Thymus (tissue), 11 donors: ENCODE data around the gene SLC22A2. TPM values are rescaled to one million over a fixed set of nuclear protein-coding genes. Genes with fewer than 3 reads are reported as not detected.

Experiments
- DNase-seq, 9 donors: peaks; one replicate each; pipeline ENCODE4 v3.0.0-alpha.2; 2013; ENCODE audit warnings: low spot score in 9 of 9, low read depth in 6 of 9, missing footprints in 1 of 9
- H3K27ac ChIP-seq, 2 donors: one replicate each; pipeline ENCODE4 v1.5.1; 2013; ENCODE audit warnings: control low read depth in 1 of 2, low read depth in 1 of 2, low read length in 1 of 2, mild to moderate bottlenecking in 1 of 2, moderate library complexity in 1 of 2
- H3K27me3 ChIP-seq, 2 donors: one replicate each; pipeline ENCODE4 v1.5.1; 2013; ENCODE audit warnings: low read length in 1 of 2; ENCODE audit not compliant: control insufficient read depth in 2 of 2, insufficient read depth in 1 of 2
- H3K36me3 ChIP-seq, 2 donors: one replicate each; pipeline ENCODE4 v1.5.1; 2013; ENCODE audit warnings: low read length in 1 of 2, mild to moderate bottlenecking in 1 of 2, moderate library complexity in 1 of 2; ENCODE audit not compliant: control insufficient read depth in 2 of 2, insufficient read depth in 2 of 2
- H3K4me1 ChIP-seq, 2 donors: one replicate each; pipeline ENCODE4 v1.5.1; 2013; ENCODE audit warnings: low read length in 2 of 2; ENCODE audit not compliant: control insufficient read depth in 2 of 2, insufficient read depth in 2 of 2
- H3K4me3 ChIP-seq, 2 donors: one replicate each; pipeline ENCODE4 v1.5.1; 2013; ENCODE audit warnings: low read length in 2 of 2, control low read depth in 1 of 2, mild to moderate bottlenecking in 1 of 2
- H3K9me3 ChIP-seq, 2 donors: one replicate each; pipeline ENCODE4 v1.5.1; 2013; ENCODE audit warnings: low read length in 1 of 2, mild to moderate bottlenecking in 1 of 2; ENCODE audit not compliant: control insufficient read depth in 2 of 2, insufficient read depth in 1 of 2
- WGBS: extraction: QIAGEN DNeasy Blood & Tissue Kit; methylation state at CpG from one replicate; pipeline ENCODE4 v1.1.7; 2013; 5-methylcytosine and 5-hydroxymethylcytosine counted together
- polyA plus RNA-seq: library from polyadenylated mRNA; stranded (reverse); fragments of 200-250 nt; gene quantifications from one replicate; pipeline ENCODE4 v1.2.3, GENCODE V29; 2013
- total RNA-seq: library from RNA; stranded (reverse); fragments of 120-200 nt; gene quantifications from one replicate; pipeline ENCODE4 v1.2.4, GENCODE V29; 2013
- donor health status: healthy.

The SLC22A2 gene
- total and polyA plus RNA-seq, 2 donors = 0.39 TPM; not detected in 1

DNA sequence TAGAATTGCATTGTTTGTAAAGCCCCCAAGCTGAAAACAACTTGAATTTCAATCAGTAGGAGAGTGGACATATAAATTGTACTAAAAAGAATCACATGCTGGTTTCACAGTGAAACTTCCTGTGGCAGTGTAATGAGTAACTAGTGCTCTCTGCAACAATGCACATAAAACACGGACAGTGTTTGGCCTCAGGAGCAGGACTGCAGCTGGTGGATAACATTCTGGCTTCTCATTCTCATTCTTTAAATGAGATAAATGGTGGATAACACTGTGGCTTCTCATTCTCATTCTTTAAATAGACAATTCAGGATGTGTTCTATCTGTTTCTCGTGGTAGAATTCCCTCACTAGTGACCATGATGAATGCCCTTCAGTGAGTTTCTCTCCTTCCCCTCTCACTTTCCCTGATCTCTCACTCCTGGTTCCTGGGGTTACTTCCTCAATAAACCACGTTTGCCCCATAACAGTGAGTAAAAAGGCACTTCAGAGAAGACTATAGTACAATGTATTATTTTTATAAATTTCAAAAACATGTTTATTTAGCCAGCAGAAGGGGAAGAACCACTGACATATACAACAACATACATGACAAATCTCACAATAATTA lies 59.9 kb downstream of the SLC22A2 start:
- 10% methylated on average over 3 of the region's 3 CpGs for WGBS

DNA sequence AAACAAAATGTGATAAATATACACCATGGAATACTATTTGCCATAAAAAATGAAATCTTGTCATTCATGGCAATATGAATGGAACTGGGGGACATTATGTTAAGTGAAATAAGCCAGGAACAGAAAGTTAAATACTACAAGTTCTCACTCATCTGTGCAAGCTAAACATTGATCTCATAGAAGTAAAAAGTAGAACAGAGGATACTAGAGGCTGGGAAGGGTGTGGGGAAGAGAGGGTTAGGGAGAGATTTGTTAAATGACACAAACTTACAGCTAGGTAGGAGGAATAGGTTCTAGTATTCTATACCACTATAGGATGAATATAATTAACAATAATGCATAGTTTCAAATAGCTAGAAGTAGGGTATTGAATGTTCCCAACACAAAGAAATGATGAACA lies 61.0 kb downstream of the SLC22A2 start:
- Histone ChIP-seq H3K4me1 (no peaks in the 10 kb centered on the region), H3K36me3 (no peaks in the 10 kb centered on the region), H3K9me3 (no peaks in the 10 kb centered on the region), H3K4me3 (no peak overlapping the region), H3K27ac (no peak overlapping the region), H3K27me3 (no peaks in the 10 kb centered on the region)
- no peak for DNase-seq

More for the DNA sequence above, 59.9 kb downstream of the SLC22A2 start:
- DNase-seq = no peak
- H3K4me1 ChIP-seq = no peaks in the 10 kb centered on the region
- no peaks in the 10 kb centered on the region for H3K27me3 ChIP-seq
- H3K27ac ChIP-seq = no peak overlapping the region
- no peaks in the 10 kb centered on the region for H3K9me3 ChIP-seq
- no peaks in the 10 kb centered on the region for H3K36me3 ChIP-seq
- H3K4me3 ChIP-seq = no peak overlapping the region

DNA sequence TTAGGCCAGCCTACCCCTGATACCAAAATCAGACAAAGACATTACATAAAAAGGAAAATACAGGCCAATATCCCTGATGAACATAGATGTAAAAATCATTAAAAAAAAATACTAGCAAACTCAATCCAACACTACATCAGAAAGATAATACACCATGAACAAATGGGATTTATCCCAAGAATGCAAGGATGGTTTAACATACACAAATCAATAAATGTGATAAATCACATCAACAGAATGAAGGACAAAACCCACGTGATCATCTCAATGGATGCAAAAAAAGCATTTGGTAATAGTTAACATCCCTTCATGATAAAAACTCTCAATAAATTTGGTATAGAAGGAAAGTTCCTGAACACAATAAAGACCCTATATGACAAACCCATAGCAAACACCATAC lies 63.8 kb downstream of the SLC22A2 start:
- H3K4me1 ChIP-seq = no peaks in the 10 kb centered on the region
- H3K27ac ChIP-seq = no peak overlapping the region
- H3K36me3 ChIP-seq = no peaks in the 10 kb centered on the region
- H3K27me3 ChIP-seq = no peaks in the 10 kb centered on the region
- H3K9me3 ChIP-seq = peaks cover 0 to 9% of the 10 kb centered on the region in 2 donors
- no peak overlapping the region for H3K4me3 ChIP-seq
- WGBS = 90% methylated on average over 1 of the region's 1 CpG
- DNase-seq = no peak

DNA sequence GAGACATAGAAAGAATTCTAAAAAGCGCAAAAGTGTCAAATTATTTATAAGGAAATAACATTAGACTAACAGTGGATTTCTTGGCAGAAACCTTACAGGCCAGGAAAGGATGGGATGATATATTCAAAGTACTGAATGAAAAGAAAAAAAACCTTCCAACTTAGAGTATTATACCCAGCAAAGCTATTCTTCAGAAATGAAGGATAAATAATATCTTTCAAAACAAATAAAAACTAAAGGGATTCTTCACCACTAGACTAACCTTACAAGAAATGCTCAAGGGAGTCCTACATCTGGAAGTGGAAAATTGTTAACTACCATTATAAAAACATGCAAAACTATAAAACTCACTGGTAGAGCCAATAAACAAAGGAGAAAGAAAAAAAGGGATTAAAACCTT lies 65.8 kb downstream of the SLC22A2 start:
- H3K4me3 ChIP-seq = no peak overlapping the region
- no peak overlapping the region for H3K27ac ChIP-seq
- no peaks in the 10 kb centered on the region for H3K27me3 ChIP-seq
- H3K36me3 ChIP-seq = no peaks in the 10 kb centered on the region
- no peak for DNase-seq
- H3K4me1 ChIP-seq = no peaks in the 10 kb centered on the region
- 94% methylated on average over 1 of the region's 1 CpG for WGBS
- H3K9me3 ChIP-seq = peaks cover 0 to 9% of the 10 kb centered on the region in 2 donors

DNA sequence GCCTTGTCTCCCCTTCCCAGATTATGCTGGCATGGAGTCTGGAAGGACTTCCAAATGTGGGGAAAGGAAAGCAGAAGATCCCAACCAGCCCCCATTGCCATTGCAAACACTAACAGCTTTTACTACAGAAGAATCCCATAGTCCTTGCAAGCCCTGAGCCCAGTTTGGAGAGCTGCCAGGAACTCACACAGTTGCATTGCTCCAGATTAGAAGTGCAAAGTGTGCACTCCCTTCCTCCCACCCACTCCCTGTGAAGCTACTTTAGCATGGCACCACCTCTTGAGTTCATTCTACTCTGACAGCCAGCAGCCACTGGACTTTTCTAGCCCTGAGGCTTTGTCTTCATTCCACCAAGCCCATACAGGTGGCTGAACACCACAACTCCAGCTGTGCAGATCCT lies 67.6 kb downstream of the SLC22A2 start:
- Histone ChIP-seq H3K27ac (no peak overlapping the region), H3K9me3 (peaks cover 0 to 9% of the 10 kb centered on the region in 2 donors), H3K27me3 (no peaks in the 10 kb centered on the region), H3K4me1 (no peaks in the 10 kb centered on the region), H3K36me3 (no peaks in the 10 kb centered on the region), H3K4me3 (no peak overlapping the region)
- no peak for DNase-seq

- Histone ChIP-seq H3K4me1 (no peaks in the 10 kb centered on the region), H3K9me3 (peaks cover 0 to 9% of the 10 kb centered on the region in 2 donors), H3K4me3 (no peak overlapping the region), H3K27ac (no peak overlapping the region), H3K27me3 (no peaks in the 10 kb centered on the region), H3K36me3 (no peaks in the 10 kb centered on the region)
- 88% methylated on average over 1 of the region's 1 CpG for WGBS
- no peak for DNase-seq
Measured at GRCh38 chr6:160190081-160190480, 68.5 kb downstream of the SLC22A2 start.

- Histone ChIP-seq H3K27ac (no peak overlapping the region), H3K27me3 (no peaks in the 10 kb centered on the region), H3K4me1 (no peaks in the 10 kb centered on the region), H3K9me3 (peaks cover 0 to 9% of the 10 kb centered on the region in 2 donors), H3K36me3 (no peaks in the 10 kb centered on the region), H3K4me3 (no peak overlapping the region)
- 88% methylated on average over 1 of the region's 1 CpG for WGBS
- no peak for DNase-seq
Measured at GRCh38 chr6:160188773-160189172, 69.8 kb downstream of the SLC22A2 start.

GRCh38 chr6:160180706-160181105 lies 77.9 kb downstream of the SLC22A2 start:
- H3K9me3 ChIP-seq = no peaks in the 10 kb centered on the region
- no peak overlapping the region for H3K4me3 ChIP-seq
- no peak overlapping the region for H3K27ac ChIP-seq
- 82% methylated on average over 1 of the region's 1 CpG for WGBS
- DNase-seq = no peak
- no peaks in the 10 kb centered on the region for H3K4me1 ChIP-seq
- H3K27me3 ChIP-seq = no peaks in the 10 kb centered on the region
- no peaks in the 10 kb centered on the region for H3K36me3 ChIP-seq

GRCh38 chr6:160178271-160178670 lies 80.3 kb downstream of the SLC22A2 start:
- Histone ChIP-seq H3K27ac (no peak overlapping the region), H3K27me3 (no peaks in the 10 kb centered on the region), H3K36me3 (no peaks in the 10 kb centered on the region), H3K9me3 (no peaks in the 10 kb centered on the region), H3K4me1 (no peaks in the 10 kb centered on the region), H3K4me3 (no peak overlapping the region)
- over 99% methylated on average over 5 of the region's 5 CpGs for WGBS
- DNase-seq = no peak

DNA sequence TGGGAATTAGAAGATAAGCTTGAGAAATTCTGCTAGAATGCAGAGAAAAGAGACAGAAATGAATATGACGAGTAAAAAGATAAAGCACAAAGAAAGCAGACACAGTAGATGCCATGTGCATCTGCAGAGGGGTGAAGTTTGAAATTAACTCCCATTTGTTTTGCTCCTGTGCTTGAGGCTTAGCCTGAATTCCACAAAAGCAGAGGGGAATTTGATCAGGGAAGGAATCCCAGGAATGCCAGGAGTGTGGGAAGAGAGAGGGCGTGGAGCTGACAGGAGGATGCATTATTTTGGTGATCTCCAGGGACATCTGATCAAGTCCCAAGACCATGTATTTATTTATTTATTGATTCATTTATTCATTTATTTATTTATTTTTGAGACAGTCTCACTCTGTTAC lies 81.4 kb downstream of the SLC22A2 start:
- H3K9me3 ChIP-seq = no peaks in the 10 kb centered on the region
- no peaks in the 10 kb centered on the region for H3K4me1 ChIP-seq
- no peak overlapping the region for H3K27ac ChIP-seq
- WGBS = 48% methylated on average over 2 of the region's 2 CpGs
- DNase-seq = no peak
- no peak overlapping the region for H3K4me3 ChIP-seq
- H3K27me3 ChIP-seq = no peaks in the 10 kb centered on the region
- no peaks in the 10 kb centered on the region for H3K36me3 ChIP-seq
